ENCODE results near the gene SEC24C.
"Not testable (repeated sequence)": the region's sequence is repeated elsewhere in the genome, so short reads cannot be mapped to it uniquely, and the experiment has no call there.

The SEC24C gene

DNA sequence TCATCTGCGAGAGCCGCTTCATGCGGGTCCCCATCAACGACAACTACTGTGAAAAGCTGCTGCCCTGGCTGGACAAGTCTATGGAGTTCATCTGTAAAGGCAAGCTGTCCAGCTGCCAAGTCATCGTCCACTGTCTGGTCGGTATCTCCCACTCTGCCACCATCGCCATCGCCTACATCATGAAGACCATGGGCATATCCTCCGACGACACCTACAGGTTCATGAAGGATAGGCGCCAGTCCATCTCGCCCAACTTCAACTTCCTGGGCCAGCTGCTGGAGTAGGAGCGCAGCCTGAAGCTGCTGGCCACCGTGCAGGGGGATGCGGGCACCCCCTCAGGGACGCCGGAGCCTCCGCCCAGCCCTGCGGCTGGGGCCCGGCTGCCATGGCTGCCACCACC is 11.7 kb upstream of the SEC24C start:
- no peak for DNase-seq (ENCODE audit: low read depth)

DNA sequence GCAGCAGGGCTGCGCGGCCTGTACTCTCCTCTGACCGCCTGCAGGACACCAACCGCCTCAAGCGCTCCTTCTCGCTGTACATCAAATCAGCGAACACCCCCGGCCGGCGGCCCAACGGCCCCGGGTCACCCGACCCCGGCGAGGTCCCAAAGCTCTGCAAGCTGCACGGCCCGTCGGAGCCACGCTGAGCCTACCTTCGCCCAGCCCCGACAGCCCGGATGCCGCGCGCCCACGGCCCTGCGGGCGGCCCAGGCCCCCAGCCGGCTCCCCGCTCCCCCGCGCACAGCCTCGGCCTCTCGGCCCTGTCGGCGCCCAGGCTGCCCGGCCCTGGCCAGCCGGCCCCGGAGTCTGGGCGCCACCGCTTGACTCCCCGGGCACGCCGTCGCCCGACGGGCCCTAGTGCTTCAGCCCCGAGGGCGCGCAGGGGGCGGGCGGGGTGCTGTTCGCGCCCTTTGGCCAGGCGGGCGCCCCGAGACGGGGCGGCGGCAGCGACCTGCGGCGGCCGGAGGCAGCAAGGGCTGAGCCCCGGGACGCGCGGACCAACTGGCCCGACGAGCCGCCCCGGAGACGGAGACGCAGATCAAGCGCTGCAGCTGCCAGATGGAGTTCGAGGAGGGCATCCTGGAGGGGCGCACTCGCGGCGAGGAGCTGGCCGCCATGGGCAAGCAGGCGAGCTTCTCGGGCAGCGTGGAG is 11.1 kb upstream of the SEC24C start:
- DNase-seq (ENCODE audit: low read depth) = no peak

DNA sequence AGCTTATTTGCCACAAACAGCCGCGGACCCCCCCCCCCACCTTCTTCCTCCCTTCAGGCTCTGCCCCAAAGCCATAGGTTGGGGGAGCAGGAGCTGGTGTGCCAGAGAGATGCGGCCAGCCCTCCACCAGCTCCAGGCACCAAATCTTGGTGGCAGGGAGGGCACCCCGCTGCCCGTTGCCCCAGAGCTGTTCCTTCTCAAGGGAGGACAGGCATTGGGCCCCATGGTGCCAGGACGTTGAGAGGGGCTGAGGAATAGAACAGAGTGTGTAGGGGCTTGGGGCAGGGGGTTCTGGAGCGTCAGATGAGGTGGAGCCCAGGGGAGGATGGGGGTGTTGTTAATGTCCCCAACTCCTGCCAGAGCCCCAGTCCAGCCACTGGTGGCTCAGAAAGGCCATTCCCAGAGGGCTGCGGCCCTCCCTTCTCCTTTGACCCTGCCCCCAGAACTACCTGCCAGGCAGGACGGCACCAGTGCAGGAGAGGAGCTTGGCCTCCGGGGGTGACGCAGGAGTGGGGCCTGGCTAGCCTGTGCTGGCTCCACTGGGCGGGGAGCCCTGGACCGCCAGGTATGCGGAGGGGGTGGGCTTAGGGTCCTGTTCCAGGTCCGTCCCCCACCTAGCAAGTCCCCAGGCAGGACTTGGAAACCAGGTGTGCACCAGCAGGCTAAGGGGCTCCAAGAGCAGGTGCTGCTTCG is 10.0 kb upstream of the SEC24C start:
- DNase-seq (ENCODE audit: low read depth) = no peak

DNA sequence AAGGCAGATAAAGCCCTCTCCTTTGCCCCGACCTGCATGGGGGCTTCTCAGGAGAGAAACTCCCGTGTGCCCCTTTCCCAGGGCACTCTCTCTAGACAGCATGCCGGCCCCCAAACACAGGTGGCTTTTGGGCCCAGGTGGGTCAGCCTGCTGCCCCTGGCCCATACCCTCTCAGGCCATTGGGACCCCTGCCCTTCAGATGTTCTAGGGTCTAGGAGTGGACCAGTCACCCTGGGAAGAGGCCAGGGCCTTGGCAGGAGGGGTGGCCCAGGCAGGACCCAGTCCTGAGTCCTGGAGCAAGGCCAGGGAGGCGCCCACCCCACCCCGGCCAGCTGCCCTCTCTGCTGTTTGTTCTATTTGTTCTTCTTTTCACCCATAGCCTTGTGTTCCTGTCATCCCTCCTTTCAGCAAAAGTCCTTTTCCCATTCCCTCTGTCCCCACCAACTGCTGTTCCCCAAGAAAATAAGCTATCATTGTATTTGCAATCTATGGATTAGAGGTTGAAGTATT is 9.3 kb upstream of the SEC24C start:
- no peak for DNase-seq (ENCODE audit: low read depth)

DNA sequence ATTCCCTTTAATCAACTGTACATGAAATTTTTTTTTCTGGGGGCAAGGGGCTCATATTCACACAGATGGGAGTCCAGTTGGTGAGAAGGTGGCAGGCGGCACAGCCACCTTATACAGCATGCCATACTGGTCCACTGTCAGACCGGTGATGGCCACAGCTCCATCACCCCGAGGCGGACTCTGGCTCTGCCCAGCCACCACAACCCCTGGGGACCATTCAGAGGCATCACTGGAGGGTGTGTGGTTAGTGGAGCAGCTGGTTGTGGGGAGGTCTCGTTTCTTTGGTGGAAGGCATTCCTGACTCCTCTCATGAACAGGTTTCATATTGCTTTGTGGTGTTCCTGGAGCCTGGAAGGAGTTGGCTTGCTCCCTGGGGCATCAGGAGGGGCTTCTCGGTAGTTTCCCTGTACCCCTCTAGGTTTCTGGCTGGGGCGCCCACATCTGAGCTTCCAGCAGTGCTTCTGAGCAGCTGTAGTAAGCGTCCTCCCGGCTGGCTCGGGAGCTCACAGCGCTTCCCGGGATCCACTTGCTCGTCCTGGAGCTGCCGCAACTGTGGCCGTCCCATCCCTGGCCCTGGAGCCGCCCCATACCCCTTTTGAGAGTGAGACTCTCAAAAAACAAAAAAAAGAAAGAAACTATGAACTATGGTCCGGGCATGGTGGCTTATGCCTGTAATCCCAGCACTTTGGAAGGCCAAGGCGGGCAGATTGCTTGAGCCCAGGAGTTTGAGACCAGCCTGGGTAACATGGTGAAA is 3.5 kb upstream of the SEC24C start:
- DNase-seq (ENCODE audit: low read depth) = not testable (repeated sequence)

DNA sequence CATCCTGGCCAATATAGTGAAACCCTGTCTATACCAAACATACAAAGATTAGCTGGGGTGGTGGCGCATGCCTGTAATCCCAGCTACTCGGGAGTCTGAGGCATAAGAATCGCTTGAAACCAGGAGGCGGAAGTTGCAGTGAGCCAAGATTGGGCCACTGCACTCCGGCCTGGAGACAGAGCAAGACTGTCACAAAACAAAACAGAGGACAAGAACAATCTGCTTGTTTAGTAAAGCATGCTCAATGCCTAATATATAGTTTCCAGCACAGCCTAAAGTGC is 1.8 kb upstream of the SEC24C start:
- no peak for DNase-seq (ENCODE audit: low read depth)

DNA sequence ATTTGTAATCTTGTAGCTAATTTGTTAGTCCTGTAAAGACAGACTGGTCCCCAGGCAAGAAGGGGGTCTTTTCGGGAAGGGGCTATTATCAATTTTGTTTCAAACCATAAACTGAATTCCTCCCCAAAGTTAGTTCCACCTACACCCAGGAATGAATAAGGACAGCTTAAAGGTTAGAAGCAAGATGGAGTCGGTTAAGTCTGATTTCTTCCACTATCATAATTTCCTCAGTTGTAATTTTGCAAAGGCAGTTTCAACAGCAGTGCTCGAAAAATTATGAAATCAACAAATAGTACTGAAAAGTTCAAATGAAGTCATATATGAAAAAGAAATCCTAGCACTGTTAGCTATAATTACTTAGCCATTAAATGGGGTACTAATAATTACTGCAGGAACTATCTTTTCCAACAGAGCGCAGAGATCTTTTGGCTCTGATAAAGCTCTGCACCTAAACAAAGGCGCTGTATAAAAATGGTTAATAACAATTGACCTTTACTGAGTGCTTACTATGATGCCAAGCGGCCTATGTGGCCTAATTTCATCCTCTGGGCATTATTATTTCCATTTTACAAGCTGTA is 756 bp upstream of the SEC24C start:
- no peak for DNase-seq (ENCODE audit: low read depth)

DNA sequence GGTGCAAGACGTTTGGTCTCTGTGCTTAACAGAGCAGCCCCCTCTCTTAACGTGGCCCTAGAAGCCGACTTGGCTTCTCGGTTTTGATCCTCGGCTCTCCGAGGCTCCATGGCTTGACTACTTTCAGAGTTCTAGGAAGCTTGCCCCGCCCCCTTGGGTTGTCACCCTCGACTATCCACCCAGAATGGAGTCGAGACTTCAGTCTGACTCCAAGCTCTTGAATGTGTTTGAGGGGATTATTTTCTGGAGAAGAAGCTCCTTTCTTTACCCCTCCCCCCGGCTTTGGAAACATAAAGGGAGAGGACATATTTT is 448 bp downstream of the SEC24C start:
- DNase-seq (ENCODE audit: low read depth) = peak; percentile 18

DNA sequence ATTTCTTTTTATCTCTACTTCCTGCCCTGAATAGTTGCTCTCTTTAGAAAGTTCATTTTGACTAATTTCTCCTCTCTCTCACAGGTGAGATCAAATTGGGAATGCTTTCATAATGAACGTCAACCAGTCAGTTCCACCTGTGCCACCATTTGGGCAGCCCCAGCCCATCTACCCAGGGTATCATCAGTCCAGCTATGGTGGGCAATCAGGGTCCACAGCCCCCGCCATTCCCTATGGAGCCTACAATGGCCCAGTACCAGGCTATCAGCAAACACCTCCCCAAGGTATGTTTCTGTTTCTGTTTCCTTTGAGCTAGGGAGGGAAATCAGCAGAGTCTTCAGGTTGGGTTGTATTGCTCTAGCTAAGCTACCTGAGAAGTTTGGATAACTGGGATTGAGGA is 2.5 kb downstream of the SEC24C start:
- DNase-seq (ENCODE audit: low read depth) = no peak

DNA sequence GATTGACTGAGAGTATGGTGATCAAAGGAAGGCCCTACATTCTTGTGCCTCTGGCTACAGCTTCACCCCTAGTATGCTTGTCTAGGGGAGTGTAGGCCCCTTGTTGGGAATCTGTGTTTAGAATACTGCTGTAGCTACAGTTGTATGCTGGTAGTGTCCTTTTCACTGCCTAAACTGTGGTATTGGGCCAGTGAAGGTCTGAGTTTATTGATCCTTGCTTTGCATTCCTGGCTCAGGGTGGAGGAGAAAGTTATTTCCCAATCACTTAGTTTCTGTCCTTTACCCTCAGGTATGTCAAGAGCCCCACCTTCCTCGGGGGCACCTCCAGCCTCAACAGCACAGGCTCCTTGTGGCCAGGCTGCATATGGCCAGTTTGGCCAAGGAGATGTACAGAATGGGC is 6.6 kb downstream of the SEC24C start:
- no peak for DNase-seq (ENCODE audit: low read depth)

DNA sequence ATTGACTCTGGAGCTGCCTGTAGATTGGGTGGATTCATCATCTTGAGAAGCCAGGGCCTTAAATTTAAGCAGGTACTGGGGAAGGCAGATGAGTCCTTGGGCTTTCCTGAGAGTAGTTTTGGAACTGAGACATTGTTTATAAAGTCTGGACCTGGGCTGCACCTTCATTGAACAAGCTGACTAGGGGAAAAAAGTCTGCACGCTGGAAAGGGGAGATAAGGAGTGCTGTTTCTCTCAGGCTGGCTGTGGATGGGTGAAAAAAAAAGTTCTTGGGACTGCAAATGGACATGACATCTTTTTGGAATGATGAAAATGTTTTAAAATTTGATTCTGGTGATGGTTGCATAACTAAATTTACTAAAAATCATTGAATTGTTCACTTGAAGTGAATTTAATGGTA is 12.0 kb downstream of the SEC24C start:
- no peak for DNase-seq (ENCODE audit: low read depth)

DNA sequence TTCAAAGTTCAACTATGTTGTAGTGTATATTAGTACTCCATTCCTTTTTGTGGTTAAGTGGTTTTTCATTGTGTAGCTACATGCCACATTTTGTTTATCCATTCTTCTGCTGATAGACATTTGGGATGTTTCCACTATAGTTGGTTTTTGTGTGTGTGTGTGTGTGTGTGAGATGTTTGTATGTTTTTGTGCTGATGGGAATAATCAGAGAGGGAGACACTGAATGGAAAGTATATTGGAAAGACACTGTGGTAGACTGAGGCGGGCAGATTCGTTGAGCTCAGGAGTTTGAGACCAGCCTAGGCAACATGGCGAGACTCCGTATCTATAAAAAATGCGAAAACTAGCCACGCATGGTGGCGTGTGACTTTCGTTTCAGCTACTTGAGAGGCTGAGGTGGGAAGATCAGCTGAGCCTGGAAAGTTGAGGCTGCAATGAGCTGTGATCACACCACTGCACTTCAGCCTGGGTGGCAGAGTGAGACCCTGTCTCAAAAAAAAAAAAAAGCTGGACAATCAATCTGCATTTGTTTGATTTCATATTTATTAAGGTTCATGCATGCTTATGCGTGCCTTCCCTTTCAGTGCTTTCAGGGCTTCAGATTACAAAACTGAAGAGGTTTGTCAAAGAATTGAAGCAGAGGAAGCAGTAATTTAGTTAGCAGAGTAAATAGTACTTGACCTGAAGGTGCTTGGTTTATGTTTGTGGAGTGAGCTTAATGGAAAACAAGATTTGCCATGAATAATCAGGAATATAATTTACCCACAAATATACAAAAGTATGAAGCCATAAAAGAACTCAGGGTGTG is 14.7 kb downstream of the SEC24C start:
- no peak for DNase-seq (ENCODE audit: low read depth)

DNA sequence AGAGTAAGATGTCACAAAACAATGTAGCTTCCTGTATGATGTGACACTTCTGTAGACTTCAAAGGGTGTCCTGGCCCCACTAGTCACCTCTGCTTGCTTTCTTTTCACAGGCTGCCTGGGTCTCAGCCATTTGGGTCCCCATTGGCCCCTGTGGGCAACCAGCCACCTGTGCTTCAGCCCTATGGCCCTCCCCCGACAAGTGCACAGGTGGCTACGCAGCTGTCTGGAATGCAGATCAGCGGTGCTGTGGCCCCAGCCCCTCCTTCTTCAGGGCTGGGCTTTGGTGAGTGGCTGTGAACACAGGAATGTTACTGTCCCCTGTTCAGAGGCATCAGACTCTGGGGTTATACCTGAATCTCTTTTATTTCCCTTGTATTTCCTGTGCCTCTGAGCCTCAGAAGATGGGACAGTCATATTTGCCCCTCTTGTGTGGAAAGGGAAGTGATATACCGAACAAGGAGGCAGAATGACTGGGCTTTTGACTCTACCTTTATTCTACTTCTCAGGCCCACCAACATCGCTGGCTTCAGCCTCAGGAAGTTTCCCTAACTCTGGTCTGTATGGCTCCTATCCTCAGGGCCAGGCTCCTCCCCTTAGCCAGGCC is 15.4 kb downstream of the SEC24C start:
- DNase-seq (ENCODE audit: low read depth) = peak; percentile 41

DNA sequence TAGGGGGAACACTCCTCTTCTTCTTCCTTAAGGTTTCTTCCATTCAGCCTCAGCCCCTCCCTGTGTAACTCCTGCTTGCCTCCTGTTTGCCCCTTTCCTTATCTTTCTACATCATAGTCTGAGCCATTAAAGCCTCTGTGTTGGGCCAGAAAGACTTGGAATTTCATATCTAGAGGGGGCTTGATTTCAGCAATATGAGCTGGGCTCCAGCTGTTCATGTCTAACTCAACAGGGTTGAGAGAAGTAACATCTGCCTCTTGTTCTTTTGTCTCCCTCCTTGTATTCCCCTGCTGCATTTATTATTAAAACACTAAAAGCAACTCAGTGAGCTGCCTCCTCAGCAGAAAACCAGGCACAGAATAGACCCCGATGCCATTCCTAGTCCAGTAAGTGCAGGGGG is 17.6 kb downstream of the SEC24C start:
- DNase-seq (ENCODE audit: low read depth) = no peak

DNA sequence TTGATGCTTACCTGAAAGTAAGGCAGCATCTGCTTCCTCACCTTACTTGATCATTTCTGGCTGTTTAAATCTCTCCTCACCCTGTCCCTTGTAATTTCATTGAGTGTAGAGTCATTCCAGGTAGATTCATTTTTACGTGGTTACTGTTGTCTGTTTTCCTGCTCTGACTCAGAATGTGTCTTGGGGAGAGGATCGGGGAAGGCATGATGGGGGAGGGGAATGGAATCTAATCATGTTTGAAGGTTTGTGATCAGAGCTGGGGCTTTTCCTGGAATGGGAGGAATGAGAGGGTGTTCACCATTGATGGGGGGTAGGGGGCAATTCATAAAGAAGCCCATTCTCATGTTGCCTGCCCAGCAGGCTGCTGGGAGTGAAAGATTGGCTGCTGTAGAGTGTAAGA is 18.7 kb downstream of the SEC24C start:
- DNase-seq (ENCODE audit: low read depth) = no peak

DNA sequence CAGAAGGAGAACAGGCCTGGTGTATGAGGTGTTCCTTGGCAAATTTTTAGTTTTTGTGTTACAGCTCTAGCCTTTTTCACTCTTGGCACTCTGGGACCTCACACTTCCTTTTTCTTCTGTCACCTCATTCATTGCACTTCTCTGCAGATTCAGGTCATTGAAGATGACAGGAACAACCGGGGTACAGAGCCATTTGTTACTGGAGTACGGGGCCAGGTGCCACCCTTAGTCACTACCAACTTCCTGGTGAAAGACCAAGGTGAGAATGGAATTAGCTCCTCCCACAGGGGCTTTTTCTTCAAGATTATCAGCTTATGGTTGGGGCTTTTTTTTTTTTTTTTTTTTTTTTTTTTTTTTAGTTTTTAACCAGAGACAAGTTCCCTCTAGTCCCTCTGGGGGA is 19.2 kb downstream of the SEC24C start:
- DNase-seq (ENCODE audit: low read depth) = no peak

DNA sequence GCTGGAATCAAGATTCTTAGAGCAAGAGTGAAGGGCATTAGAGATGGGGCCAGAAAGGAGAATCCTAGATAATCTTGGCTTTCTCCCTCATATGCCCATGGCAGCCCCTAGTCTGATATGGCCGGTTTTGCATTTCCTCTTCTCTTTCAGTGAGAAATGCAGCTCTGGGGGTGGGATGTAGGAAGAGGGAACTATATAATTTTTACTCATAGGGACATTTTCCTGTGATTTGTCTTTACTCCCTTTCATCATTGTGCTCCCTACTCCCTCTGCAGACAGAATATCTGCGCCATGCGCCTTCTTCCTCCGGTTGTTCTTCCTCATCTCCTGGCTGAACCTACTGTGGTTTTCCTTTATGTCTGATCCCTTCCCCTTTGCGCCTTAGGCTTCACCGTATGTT is 20.9 kb downstream of the SEC24C start:
- DNase-seq (ENCODE audit: low read depth) = no peak

DNA sequence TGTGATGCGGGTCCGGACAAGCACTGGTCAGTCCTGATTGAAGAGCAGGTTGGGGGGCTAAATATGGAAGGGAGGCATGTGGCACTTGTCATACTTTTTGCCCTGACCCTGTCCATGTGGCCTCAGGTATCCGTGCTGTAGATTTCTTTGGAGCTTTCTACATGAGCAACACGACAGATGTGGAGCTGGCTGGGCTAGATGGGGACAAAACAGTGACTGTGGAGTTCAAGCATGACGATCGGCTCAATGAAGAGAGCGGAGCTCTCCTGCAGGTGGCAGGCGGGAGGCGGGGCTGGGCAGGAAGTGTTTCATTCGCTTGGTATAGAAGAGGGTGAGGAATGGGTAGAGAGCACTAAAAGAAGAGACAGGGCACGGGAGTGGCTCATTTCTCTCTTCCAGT is 24.7 kb downstream of the SEC24C start:
- peak; percentile 52 for DNase-seq (ENCODE audit: low read depth)

DNA sequence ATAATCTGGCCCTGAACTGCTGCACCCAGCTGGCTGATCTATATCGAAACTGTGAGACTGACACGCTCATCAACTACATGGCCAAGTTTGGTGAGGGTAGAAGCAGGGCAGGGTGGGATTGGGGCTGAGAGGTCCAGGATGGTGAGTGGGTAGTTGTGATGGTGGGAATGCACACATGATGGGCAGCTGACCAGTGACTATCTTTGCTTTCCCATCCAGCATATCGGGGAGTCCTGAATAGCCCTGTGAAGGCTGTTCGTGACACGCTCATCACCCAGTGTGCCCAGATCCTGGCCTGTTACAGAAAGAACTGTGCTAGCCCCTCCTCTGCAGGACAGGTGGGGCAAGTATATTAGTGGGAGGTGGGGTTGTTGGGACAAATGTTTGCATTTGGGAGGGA is 25.2 kb downstream of the SEC24C start:
- no peak for DNase-seq (ENCODE audit: low read depth)

DNA sequence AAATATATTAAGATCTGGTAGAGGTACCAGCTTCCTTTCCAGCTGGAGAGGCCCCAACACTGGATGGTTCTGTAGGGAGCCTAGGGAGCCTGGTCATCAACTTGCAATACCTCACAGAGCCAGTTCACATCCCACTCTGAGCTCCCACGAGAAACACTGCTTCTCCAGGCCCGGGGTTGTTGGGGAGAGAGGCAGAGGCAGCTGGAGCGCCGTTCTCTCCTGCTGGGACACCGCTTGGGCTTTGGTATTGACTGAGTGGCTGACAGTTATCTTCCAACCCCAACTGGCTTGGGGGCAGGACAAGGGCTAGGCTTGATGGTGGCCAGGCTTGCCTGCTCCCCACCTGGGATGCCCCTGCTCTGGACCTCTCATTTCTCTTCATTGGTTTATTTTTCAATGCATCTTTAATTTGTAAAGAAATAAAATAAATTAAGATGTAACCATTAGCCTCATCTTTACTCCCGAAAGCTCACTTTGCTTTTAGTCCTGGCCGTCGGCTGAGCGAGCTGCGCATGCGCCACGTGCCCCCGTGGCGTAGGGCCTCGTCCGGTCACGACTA is 27.6 kb downstream of the SEC24C start:
- no peak for DNase-seq (ENCODE audit: low read depth)
